Measurements from ENCODE around the gene SYNRG.

SYNRG gene

GRCh38 chr17:37466471-37466870 lies 142.7 kb downstream of the SYNRG start:
- no peak for DNase-seq (ENCODE audit: low read depth)

GRCh38 chr17:37465069-37465616 lies 144.1 kb downstream of the SYNRG start:
- DNase-seq (ENCODE audit: low read depth) = no peak
